GM13976 (cell line): Measurements from ENCODE around the gene STK10.
A peak's percentile ranks its signal among the peaks of the same experiment; 100 is the strongest.

ENCODE experiments used
- DNase-seq: peaks from one replicate; pipeline ENCODE4 v3.0.0; 2012; ENCODE audit warnings: low spot score
- CTCF ChIP-seq: IDR thresholded peaks from 2 replicates; pipeline ENCODE4 v1.5.1; 2012; ENCODE audit warnings: borderline replicate concordance, mild to moderate bottlenecking; ENCODE audit not compliant: insufficient read depth; ENCODE audit errors: extremely low read depth, missing control alignments, control extremely low read depth
- in situ Hi-C: fragments of 300-500 bp; cut with MboI; formaldehyde crosslinking; loops from one replicate; pipeline ENCODE4 v1.12.0; 2022; ENCODE audit warnings: low sequenced_read_pairs, mixed read lengths, inconsistent platforms; ENCODE audit not compliant: unreplicated experiment

STK10 gene

DNA sequence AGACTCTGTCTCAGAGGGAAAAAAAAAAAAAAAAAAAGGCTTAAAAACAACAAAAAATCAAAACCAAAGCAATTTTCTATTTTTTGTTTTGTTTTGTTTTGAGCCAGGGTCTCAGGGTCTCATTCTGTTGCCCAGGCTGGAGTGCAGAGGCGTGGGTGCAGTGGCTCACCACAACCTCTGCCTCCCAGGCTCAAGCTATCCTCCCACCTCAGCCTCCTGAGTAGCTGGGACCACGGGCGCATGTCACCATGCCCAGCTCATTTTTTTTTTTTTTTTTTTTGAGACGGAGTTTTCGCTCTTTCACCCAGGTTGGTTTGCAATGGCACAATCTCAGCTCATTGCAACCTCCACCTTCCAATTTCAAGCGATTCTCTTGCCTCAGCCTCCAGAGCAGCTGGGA is 5.7 kb downstream of the STK10 start:
- in situ Hi-C loops, result no loop called here
- no peak for TF ChIP-seq CTCF
- DNase-seq, result no peak

DNA sequence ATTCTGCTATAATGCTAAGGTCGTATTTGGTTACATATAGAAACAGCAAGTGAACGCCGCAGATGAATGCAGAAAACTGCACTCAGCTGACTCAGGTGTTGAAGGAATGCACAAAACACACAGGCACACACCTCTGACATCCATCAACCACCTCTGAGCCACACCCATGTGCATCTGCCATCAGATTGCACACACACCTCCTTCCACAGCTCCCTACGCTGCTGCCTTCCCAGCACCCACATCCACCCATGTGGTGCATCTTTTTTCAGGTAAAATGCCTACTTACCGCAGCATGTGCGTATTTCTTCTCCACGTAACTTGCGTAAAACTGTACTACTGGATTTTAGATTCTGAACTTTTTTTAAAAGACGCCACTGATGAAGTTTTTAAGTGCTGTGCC is 7.1 kb downstream of the STK10 start:
- in situ Hi-C loops, result no loop called here
- TF ChIP-seq CTCF, result no peak
- DNase-seq, result no peak

DNA sequence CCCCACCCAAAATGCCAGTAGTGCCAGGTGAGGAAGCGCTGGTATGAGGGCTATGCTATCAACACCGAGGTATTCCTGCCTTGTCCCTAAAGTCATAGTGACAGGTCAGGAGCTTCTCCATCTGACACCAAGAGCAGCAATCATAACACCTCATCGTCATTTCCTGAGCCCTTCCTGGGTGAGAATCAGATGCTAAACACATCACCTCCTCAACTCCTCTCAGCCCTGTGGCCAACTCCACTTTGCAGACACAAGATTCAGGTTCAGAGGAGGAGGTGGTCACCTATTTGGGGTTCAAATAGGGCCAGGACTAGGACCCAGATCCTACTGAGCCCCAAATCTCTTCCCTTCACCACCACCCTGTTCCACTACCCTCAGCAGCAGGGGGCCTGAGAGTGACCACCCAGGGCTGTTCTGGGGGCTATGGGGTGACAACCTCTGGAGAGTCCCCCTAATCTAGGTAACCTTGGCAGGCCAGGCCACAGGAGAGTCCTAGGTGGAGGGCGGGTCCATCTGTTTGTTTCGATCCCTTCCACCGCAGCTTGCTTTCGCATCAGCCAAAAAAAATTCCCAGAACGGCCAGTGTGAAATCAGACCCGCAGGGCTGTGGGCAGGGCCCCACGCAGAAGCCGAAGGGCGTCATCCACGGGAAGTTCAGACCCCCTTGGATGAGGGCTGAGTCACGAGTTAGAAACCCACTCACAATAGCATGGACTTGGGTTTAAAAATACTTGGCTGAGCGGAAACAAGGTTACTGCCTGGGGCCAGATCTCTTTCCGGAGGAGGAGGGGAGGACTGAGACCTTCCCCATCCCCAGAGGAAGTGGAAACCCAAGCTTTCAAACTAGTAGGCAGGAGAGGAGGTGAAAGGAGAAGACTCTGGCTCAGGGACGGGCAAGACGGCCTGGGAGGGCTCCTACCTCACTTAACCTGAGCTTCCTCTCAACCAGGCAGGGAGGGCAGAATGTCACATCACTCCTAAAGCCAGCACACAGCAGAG is 8.7 kb downstream of the STK10 start:
- peak; percentile 74 for DNase-seq
- TF ChIP-seq CTCF, result no peak
- in situ Hi-C loops, result loop anchor here (5.0 kb wide), 1 partner anchor 67 kb away; no protein-coding TSS in a partner anchor

- no peak for DNase-seq
- in situ Hi-C loops, result loop anchor here (5.0 kb wide), 1 partner anchor 66 kb away; no protein-coding TSS in a partner anchor
- no peak for TF ChIP-seq CTCF
Measured at GRCh38 chr5:172178301-172178987, 9.6 kb downstream of the STK10 start.

DNA sequence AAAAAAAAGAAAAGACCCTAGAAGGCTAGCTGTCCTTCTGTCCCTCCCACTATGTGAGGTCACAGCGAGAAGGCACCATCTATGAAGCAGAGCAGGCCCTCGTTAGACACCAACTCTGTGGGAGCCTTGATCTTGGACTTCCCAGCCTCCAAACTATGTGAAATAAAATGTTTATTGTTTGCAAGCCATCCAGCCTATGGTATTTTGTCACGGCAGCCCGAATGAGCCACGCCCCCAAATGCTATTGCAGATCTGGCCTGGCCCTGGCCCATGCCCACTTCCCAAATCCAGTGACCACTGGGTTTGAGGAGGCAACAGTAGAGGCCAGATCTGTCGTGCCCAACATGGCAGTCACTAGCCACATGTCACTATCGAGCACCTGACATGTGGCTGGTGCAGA is 10.8 kb downstream of the STK10 start:
- DNase-seq, result no peak
- in situ Hi-C loops, result loop anchor here (5.0 kb wide), 1 partner anchor 65 kb away; no protein-coding TSS in a partner anchor
- no peak for TF ChIP-seq CTCF

DNA sequence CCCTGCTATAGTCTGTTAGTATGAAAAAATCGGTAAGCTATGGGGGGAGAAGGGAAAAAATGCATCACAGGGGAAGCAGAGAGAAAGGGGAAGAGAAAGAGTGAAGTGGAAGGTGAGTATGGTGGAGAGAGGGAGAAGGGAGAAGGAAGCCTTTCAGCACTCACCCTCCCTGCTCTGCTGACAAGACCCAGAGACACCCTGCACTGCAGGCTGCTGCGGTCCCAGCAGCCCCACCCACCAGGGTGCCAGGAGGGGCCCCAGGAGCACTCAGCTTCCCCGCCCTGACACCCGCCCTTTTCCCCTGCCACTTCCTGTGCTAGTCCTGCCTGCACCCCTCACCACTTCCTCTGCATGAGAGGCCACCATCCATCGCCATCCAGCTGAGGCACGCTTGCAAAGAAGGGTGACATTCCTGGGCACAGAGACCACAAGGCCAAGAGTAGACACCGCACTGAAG is 12.7 kb downstream of the STK10 start:
- in situ Hi-C loops, result loop anchor here (5.0 kb wide), 1 partner anchor 63 kb away; no protein-coding TSS in a partner anchor
- DNase-seq, result peak; percentile 81
- no peak for TF ChIP-seq CTCF
